Measurements from ENCODE around the gene FOXN3.
A peak's percentile ranks its signal among the peaks of the same experiment; 100 is the strongest.

Gene FOXN3

GRCh38 chr14:89430391-89431236 lies 13.6 kb upstream of the FOXN3 start:
- no peak for DNase-seq

- peak; percentile 60 for DNase-seq
Measured at GRCh38 chr14:89429199-89430181, 12.5 kb upstream of the FOXN3 start.

- peak; percentile 97 for DNase-seq
Measured at GRCh38 chr14:89428546-89429198, 11.6 kb upstream of the FOXN3 start.

GRCh38 chr14:89428173-89428523 lies 11.1 kb upstream of the FOXN3 start:
- no peak for DNase-seq

- no peak for DNase-seq
Measured at GRCh38 chr14:89427426-89428172, 10.6 kb upstream of the FOXN3 start.

- DNase-seq = no peak
Measured at GRCh38 chr14:89425931-89426330, 8.9 kb upstream of the FOXN3 start.

GRCh38 chr14:89424241-89424640 lies 7.2 kb upstream of the FOXN3 start:
- DNase-seq = no peak

GRCh38 chr14:89422952-89423345 lies 5.9 kb upstream of the FOXN3 start:
- DNase-seq = no peak

- DNase-seq = no peak
Measured at GRCh38 chr14:89422181-89422951, 5.3 kb upstream of the FOXN3 start.

- DNase-seq = peak; percentile 46
Measured at GRCh38 chr14:89420502-89420901, 3.5 kb upstream of the FOXN3 start.

- no peak for DNase-seq
Measured at GRCh38 chr14:89419973-89420482, 3.0 kb upstream of the FOXN3 start.

- no peak for DNase-seq
Measured at GRCh38 chr14:89418976-89419375, 1.9 kb upstream of the FOXN3 start.

GRCh38 chr14:89418452-89418851 lies 1.4 kb upstream of the FOXN3 start:
- DNase-seq = no peak

- DNase-seq = peak; percentile 42
Measured at GRCh38 chr14:89417465-89418225, 612 bp upstream of the FOXN3 start.

GRCh38 chr14:89416002-89416995 lies 734 bp downstream of the FOXN3 start:
- peak; percentile 88 for DNase-seq

GRCh38 chr14:89415159-89415558 lies 1.9 kb downstream of the FOXN3 start:
- no peak for DNase-seq

- no peak for DNase-seq
Measured at GRCh38 chr14:89411976-89412375, 5.1 kb downstream of the FOXN3 start.

- no peak for DNase-seq
Measured at GRCh38 chr14:89409961-89410360, 7.1 kb downstream of the FOXN3 start.

Measured in DMS79 (cell line).